ENCODE measurements around the gene CLEC14A. TPM values are rescaled to one million over a fixed set of nuclear protein-coding genes. Genes with fewer than 3 reads are reported as not detected.

Gene CLEC14A
- total and polyA plus RNA-seq, 9 of the 15 experiments (the other 6 are each of a cell fraction or from before 2014, with no cell fraction given): not detected

DNA sequence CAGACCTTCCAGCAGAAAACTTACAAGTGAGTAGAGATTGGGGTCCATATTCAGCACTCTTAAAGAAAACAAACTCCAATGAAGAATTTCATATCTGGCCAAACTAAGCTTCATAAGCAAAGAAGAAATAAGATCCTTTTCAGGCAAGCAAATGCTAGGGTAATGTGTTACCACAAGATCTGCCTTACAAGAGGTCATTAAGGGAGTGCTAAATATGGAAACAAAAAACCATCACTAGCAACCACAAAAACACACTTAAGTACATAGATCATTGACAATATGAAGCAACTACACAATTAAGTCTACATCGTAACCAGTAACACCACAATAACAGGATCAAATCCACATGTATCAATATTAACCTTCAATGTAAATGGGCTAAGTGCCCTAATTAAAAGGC is 47.1 kb upstream of the CLEC14A start:
- POLR2A ChIA-PET: no interaction called here

More for the DNA sequence above, 47.1 kb upstream of the CLEC14A start:
- H3K27me3 ChIP-seq (ENCODE audit: control insufficient read depth in 2 of 2, insufficient read depth in 2 of 2, low read length in 2 of 2): no peaks in the 10 kb centered on the region
- no peaks in the 10 kb centered on the region for H4K20me1 ChIP-seq (replicated peaks; ENCODE audit: control insufficient read depth, insufficient read depth, low read length)
- H2AFZ ChIP-seq (ENCODE audit: low read depth, low read length): no peak overlapping the region
- no peaks in the 10 kb centered on the region for H3K79me2 ChIP-seq (ENCODE audit: control insufficient read depth, insufficient read depth, low read length)
- no TSS peak for BruUV-seq (replicated peaks)
- ATAC-seq: no peak
- no peaks in the 10 kb centered on the region for H3K9me1 ChIP-seq (ENCODE audit: control insufficient read depth, insufficient read depth, low read length)
- CTCF ChIA-PET (ENCODE audit: low intra/inter-chr PET ratio): interaction anchor here (0.7 kb wide), 1 partner anchor 137 kb away, joined by 4 read pairs; no protein-coding TSS in a partner anchor
- no peak for FAIRE-seq
- in situ Hi-C loops (cut with MboI): no loop called here
- intact Hi-C loops (cut with micrococcal nuclease): no loop called here
- H3K9ac ChIP-seq (ENCODE audit: insufficient read depth in 1 of 2, low read depth in 2 of 2, low read length in 2 of 2): no peak overlapping the region
- H3K9me3 ChIP-seq (replicated peaks; ENCODE audit: control insufficient read depth, insufficient read depth, low read depth, low read length): no peaks in the 10 kb centered on the region
- WGBS (ENCODE audit: insufficient coverage, low coverage, missing lambda C conversion rate): 13% methylated on average over 1 of the region's 1 CpG
- DNase-seq (ENCODE audit: extremely low read depth in 1 of 4, low spot score in 3 of 4): no peak
- no peak overlapping the region for H3K4me2 ChIP-seq (ENCODE audit: insufficient read depth, low read length)
- no peaks in the 10 kb centered on the region for H3K4me1 ChIP-seq (replicated peaks in 1 of 2; ENCODE audit: control insufficient read depth in 2 of 2, insufficient read depth in 2 of 2, low read length in 2 of 2)
- TF ChIP-seq THRAP3 (IDR thresholded peaks at IDR 0.05; ENCODE audit: borderline replicate concordance) (no peak), ZNF79 (CRISPR knock-in tag; IDR thresholded peaks at IDR 0.05; ENCODE audit: low read depth) (no peak), ZBTB7A (IDR thresholded peaks at IDR 0.05; ENCODE audit: borderline replicate concordance, control insufficient read depth, low read depth, low read length) (no peak), POLR2G (IDR thresholded peaks at IDR 0.05; ENCODE audit: low read depth, low read length) (no peak), OTX1 (CRISPR knock-in tag; IDR thresholded peaks at IDR 0.05) (no peak), HDAC3 (IDR thresholded peaks at IDR 0.05; ENCODE audit: borderline replicate concordance, partially characterized antibody) (no peak), ZKSCAN3 (CRISPR knock-in tag; IDR thresholded peaks at IDR 0.05) (no peak), GABPB1 (CRISPR knock-in tag; IDR thresholded peaks at IDR 0.05) (no peak), POLR2AphosphoS5 (IDR thresholded peaks at IDR 0.05; ENCODE audit: control insufficient read depth, insufficient read depth, low read depth, low read length) (no peak)
- TF ChIP-seq, protein P1, sequence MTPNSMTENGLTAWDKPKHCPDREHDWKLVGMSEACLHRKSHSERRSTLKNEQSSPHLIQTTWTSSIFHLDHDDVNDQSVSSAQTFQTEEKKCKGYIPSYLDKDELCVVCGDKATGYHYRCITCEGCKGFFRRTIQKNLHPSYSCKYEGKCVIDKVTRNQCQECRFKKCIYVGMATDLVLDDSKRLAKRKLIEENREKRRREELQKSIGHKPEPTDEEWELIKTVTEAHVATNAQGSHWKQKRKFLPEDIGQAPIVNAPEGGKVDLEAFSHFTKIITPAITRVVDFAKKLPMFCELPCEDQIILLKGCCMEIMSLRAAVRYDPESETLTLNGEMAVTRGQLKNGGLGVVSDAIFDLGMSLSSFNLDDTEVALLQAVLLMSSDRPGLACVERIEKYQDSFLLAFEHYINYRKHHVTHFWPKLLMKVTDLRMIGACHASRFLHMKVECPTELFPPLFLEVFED (CRISPR knock-in tag; conservative IDR thresholded peaks at IDR 0.05): no peak
- TF ChIP-seq, protein P2, sequence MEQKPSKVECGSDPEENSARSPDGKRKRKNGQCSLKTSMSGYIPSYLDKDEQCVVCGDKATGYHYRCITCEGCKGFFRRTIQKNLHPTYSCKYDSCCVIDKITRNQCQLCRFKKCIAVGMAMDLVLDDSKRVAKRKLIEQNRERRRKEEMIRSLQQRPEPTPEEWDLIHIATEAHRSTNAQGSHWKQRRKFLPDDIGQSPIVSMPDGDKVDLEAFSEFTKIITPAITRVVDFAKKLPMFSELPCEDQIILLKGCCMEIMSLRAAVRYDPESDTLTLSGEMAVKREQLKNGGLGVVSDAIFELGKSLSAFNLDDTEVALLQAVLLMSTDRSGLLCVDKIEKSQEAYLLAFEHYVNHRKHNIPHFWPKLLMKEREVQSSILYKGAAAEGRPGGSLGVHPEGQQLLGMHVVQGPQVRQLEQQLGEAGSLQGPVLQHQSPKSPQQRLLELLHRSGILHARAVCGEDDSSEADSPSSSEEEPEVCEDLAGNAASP (IDR thresholded peaks at IDR 0.05): no peak
- TF ChIP-seq, protein P3, sequence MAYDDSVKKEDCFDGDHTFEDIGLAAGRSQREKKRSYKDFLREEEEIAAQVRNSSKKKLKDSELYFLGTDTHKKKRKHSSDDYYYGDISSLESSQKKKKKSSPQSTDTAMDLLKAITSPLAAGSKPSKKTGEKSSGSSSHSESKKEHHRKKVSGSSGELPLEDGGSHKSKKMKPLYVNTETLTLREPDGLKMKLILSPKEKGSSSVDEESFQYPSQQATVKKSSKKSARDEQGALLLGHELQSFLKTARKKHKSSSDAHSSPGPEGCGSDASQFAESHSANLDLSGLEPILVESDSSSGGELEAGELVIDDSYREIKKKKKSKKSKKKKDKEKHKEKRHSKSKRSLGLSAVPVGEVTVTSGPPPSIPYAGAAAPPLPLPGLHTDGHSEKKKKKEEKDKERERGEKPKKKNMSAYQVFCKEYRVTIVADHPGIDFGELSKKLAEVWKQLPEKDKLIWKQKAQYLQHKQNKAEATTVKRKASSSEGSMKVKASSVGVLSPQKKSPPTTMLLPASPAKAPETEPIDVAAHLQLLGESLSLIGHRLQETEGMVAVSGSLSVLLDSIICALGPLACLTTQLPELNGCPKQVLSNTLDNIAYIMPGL (CRISPR knock-in tag; IDR thresholded peaks at IDR 0.05): no peak
- TF ChIP-seq, protein P4, sequence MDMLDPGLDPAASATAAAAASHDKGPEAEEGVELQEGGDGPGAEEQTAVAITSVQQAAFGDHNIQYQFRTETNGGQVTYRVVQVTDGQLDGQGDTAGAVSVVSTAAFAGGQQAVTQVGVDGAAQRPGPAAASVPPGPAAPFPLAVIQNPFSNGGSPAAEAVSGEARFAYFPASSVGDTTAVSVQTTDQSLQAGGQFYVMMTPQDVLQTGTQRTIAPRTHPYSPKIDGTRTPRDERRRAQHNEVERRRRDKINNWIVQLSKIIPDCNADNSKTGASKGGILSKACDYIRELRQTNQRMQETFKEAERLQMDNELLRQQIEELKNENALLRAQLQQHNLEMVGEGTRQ (CRISPR knock-in tag; IDR thresholded peaks at IDR 0.05): no peak
- TF ChIP-seq, protein P5, sequence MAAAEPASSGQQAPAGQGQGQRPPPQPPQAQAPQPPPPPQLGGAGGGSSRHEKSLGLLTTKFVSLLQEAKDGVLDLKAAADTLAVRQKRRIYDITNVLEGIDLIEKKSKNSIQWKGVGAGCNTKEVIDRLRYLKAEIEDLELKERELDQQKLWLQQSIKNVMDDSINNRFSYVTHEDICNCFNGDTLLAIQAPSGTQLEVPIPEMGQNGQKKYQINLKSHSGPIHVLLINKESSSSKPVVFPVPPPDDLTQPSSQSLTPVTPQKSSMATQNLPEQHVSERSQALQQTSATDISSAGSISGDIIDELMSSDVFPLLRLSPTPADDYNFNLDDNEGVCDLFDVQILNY (CRISPR knock-in tag; IDR thresholded peaks at IDR 0.05): no peak
- H3K27ac ChIP-seq (ENCODE audit: extremely low read depth, low read depth, low read length): no peak overlapping the region
- no peak overlapping the region for H3K4me3 ChIP-seq
- no peaks in the 10 kb centered on the region for H3K36me3 ChIP-seq (ENCODE audit: control insufficient read depth, insufficient read depth, low read length)
